Kasumi-1 (cell line): Measurements from ENCODE around the gene LARGE2.

Experiments
- DNase-seq, 2 experiments: peaks; one replicate each; lab custom pipeline; 2025; lab: John Stamatoyannopoulos, UW

LARGE2 gene

DNA sequence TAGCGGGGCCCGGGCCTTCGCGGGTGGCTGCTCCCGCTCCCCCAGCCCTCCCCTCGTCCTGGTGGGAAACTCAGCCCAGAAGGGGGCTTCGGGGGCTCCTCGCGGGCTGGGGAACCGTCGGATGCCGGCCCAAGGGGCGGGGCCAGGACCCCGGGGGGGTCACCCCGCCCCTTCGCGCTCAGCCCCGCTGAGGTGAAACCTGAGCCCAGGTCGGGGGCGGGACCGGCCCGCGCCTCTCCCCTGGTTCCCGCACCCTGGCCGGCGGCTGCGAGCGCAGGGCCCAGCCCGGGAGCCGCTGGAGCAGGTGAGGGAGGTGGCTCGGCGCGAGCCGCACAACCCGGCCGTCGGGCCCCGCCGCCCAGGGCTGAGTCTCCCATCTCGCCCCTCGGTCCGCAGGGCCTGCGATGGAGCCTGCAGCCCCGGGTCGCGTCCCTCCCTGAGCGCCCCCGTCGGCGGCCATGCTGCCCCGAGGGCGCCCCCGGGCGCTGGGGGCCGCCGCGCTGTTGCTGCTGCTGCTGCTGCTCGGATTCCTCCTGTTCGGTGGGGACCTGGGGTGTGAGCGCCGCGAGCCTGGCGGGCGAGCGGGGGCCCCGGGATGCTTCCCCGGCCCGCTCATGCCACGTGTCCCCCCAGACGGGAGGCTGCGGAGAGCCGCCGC, at the start of gene LARGE2:
LARGE2 (plus strand) TSS at position 232 of the 658 bp plus-strand sequence; CDS start at position 459, 227 bp downstream.
- no peak for DNase-seq

DNA sequence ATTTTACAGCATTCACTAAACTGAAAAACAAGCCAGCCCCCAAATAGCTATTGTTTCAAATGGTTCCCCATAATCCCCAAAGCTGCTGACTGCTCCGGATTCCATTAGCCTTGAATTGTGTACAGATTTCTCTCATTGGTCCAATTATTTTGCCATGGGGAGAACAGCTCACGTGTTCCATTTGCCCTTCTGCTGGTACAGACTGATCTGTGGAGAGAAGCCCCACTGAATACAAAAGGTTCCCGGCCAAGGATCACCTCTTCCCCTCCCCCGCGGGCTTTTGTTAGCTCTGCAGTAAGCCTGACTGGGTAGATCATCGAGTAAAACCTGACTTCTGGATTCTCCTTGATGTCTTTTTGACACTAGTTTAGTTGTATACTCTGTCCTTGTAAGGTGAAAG, 46.1 kb upstream of the LARGE2 start:
- no peak for DNase-seq

DNA sequence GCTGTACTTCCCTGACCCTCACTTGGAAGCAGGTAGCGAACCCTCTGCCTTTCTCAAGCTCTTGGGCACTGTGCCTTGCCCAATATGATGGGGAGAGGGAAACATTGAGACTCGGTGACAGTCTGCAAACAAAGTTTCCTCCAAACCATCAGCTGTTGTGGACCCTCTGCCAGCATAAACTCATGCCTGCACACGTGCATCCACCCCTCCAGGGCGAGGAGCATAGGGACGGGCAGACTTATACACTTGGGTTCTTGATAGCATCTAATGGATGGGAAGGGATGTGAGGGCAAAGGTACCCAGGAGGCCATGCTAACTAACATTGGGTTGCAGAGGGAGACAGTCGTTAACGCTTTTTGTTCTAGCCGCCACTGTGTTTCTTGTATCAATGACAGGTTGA, 45.2 kb upstream of the LARGE2 start:
- no peak for DNase-seq

DNA sequence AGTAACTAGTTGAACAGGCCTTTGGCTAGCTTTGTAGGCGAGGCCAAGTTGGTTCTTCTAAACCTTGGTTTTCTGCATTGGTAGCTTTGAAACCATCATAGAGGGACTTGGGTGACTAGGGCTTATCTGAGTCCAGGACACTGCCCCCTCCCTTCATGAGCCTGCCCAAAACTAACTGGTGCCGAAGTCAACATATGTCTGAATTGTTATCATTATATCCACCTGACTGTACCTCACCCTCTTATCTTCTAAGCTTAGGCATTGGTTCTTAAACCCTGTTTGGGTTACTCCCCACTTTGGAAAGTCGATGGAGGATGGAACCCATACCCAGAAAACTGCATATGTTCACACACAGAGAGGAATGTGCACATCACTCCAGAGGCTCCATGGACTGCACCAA, 44.6 kb upstream of the LARGE2 start:
- no peak for DNase-seq

DNA sequence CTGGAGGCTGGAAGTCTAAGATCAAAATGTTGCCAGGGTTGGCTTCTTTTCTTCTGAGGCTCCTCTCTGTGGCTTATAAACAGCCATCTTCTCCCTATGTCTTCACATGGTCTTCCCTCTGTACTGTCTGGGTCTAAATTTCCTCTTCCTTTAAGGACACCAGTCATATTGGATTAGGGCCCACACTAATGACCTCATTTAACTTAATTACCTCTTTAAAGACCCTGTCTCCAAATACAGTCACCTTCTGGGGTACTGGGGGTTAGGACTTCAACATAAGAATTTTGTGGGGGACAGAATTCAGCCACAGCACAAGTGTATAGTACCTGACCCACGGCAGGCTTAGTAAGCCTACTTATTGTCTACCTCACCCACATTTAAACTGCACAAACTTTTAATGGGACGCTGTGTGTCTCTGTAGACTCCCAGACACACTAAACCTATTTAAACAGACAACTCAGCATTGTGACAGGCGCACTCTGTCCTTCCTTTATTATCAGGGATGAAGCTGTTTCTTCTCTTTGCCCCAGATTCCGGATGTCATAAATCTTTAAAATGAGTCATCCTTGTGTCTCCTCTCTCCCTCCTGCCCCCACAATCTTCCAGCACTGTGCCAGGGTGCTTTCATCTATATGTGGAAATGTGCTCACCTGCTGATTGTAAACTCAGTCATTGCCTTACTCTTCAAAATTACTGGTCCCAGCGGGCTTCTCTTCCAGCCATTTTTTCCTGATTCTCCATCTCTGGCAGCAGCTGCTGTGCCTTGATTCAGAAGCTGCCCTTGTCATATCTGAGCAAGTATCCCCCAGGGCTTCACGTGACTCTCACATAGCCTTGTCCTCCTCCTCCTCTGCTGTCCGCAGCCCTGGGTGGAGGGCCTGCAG, 42.4 kb upstream of the LARGE2 start:
- DNase-seq, result no peak

DNA sequence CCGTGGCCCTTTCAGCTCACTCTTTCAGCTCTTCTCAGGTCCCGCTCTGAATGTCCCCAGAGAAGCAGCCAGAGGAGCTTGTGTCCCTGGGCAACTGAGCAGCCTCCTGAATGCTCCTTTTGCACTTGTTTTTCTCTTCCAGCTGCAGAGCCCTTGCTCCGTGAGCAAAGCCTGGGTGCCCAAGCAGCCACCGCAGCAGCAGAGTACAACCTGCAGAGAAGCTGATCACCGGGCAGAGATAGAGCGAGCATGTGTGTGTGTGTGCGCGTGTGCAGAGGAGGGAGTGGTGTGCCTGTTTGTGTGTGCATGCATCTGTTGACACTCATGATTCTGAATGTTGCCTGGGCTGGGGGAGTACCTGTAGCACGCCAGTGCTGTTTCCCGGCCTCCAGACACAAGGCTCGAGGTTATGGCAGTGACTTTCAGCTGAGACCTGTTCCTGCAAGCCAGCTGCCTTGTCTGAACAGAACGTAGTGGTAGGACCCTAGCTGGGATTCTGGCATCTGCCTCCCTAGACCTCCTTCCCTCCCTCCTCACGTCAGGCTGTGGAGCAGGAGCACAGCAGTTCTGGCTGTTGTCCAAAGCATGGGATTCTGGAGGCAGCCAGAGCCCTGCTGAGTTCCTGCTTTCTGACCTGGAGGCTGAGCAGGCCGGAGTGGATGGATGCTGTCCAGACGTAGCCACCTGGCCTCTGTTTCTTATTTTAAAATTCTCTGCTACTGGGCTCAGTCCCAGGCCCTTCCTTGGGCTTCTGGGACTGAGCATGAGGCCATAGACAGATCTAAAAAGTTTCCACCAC, 41.5 kb upstream of the LARGE2 start:
- DNase-seq, result no peak

DNA sequence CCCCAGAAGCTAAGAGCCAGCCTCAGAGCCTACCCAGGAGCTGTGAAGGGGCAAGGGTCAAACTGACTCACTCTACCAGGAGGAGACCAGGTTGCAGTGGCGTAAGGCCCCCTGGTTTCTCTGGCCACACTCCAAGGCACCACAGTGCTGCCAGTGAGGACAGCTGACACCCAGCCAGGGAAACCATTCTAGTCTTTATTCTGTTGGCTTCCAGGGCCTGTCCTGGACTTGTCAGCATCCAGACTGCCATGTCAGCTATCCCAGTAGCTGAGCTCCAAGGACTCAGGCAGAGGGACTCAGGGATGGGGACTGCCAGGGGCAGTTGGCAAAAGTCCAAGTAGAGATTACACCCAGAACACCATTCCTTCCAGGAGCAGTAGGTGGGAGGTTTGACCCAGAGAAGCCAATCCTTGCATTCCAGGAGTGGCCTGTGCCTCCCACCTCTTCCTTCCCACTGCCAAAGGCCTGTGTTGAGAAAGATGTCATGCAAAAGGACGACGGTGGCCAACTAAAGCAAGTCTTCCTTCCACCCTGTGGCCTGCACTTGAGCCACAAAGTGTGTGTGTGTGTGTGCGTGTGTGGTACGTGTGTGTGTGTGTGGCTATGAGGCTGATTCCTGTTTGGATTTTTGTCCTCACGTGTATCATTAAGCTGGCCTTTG, 40.6 kb upstream of the LARGE2 start:
- no peak for DNase-seq

DNA sequence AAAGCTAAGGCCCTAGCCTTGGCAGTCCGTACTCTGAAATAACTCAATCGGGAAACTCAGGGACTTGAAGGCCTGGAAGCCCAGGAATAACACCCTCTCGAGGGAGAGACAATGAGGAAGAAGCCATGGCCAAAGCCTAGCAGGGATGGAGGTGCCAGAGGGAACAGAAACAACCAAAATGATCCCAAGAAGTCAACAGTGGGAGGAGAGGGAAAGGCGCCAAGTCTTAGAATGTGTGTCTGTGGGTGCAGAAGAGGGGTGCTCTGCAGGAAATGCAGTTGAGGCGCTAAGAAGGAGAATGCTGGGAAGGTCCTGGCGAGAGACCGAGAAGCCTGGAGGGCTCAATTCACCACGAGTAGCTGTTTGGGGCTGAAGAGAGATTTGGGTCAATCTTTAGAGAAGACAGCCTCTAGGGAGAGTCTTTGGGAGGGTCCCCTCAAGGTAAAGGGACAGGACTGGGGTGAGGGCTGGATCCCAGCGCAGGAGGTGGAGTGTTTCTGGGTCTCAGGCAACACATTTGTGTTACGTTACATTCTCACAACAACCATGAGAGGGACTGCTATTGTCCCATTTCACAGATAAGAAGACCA, 37.8 kb upstream of the LARGE2 start:
- no peak for DNase-seq

DNA sequence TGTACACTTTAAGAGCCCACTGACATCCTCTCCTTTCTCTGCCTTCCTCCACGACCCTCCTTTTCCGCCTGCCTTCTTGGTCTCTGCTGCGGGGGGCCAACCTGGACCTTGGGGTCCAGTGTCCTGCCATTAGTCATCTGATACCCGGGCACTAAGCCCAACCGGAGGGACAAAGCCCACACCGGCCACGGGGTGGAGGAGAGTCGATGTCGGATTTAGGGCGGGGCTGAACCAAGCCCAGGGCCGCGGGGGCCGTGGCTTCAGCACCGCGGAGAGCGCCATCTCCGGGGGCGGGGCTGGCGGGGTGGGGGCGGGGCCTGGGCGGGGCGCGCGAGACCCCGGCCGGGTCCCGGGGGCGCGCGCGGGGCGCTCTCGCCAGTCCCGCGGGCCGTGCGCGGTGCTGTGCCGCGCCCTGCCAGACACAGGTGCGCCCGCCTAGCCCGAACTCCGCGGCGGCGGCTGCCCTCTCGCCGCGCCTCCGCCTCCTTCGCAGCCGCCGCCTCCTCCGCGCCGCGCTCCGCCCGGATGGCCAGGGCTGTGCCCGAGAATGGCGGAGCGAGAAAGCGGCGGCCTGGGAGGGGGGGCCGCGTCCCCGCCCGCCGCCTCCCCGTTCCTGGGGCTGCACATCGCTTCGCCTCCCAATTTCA, 37.1 kb upstream of the LARGE2 start, which contains the start of gene MAPK8IP1:
MAPK8IP1 (plus strand) TSS at position 378 of the 647 bp plus-strand sequence; CDS start at position 548, 170 bp downstream.
- peak; percentile 42 to 49 for DNase-seq

DNA sequence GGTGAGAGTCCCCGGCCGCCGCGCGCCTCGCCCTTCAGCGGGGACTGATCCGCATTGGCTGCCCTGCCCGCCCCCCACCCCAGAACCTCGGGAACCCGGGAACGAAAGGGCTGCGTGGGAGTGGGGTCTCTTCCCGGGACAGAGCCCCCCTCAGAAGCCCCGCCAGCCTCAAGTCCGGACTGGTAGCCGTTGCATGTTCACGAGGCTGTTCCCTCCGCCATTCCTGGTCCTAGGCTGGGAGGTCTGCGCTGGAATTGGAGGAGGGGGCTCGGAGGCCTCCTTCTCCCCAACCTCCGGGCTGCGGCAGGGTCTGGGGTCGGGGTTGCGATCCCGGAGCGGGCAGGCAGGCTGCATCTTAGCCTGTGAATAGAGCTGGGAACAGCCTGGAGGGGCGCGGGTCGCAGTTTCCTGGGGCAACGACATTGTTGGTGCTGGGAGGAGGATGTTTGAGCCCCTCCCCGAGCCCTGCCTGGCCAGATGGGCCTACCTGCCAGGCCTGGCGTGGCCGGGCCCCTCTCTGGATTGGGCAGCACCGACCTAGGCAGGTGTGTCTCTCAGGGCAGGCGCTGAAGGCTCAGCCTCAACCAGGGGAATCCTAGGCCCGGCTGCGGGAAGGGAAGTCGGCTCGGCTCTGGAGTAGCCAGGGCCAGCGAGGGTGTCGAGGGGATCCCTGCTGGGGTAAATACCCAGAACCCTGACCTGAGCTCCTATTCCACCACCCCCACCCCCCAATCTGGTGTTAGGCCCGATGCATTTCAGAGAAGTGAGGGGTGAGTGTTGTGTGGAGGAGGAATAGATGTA, 36.3 kb upstream of the LARGE2 start:
- DNase-seq, result no peak

DNA sequence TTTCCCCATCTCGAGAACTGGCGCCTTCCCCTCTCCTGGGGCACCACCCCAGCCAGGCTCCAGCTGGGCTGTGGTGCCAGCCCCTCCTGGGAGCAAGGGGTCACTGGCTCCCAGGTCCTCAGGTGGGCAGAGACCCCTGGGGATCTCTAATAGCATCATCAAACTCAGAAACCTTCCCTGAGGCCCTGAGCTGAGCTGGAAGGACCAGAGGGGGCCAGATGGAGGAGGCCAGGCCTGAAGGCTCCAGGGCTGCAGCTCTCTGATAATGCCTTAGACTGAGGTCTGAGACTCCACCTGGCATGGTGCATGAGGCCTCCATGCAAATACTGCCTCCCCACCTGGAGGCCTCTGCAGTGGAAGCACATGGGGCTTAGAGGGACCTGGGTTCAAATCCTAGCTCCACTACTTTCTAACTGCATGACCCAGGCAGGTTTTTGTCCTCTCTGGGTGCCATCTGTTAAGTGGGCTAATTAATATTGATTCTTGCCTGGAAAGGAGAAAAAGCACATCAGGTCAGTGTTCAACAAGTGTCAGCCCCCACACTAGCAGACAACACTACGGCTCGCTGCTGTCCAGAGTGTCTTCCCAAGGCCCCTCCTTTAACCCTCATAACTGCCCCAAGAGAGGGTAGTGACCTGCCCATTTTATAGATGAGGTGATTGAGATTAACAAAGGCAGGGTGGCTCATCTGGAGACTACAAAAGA, 35.5 kb upstream of the LARGE2 start:
- DNase-seq, result no peak

DNA sequence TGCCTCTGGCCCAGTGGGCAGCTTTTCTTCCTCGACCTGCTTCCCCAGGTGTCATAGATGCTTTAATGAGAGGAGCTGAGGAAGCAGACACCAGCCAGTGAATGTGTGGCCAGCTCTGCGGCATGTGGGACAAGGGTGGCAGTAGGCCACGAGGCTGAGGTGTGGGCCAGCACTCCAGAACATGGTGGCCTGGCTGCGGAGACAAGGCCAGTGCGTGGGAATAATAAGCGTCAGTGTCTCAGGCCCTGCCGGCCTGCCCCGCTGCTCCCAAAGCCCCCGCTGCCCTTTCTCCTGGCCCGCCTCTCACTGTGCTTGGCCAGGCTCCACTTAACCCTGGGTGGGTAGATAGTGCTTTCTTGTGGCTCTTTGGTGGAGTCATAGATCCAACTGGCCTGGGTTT, 34.9 kb upstream of the LARGE2 start:
- no peak for DNase-seq

DNA sequence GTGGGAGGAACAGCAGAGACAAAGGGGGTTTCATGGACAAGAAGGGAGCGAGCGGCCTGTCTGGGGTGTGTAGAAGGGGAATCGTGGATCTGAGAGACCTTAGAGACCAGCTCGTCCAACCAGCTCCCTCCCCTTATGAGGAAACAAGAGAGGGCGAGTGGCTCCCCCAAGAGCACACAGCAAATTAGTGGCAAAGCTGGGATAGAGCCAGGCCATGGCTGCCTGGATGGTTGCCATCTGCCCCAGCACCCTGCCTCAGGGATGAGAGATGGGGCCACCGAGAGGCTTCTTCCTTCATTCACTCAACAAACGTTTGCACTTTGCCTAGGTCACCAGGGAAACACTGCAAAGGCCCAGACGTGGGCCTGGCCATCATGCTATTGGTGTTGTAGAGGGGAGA, 32.9 kb upstream of the LARGE2 start:
- no peak for DNase-seq

DNA sequence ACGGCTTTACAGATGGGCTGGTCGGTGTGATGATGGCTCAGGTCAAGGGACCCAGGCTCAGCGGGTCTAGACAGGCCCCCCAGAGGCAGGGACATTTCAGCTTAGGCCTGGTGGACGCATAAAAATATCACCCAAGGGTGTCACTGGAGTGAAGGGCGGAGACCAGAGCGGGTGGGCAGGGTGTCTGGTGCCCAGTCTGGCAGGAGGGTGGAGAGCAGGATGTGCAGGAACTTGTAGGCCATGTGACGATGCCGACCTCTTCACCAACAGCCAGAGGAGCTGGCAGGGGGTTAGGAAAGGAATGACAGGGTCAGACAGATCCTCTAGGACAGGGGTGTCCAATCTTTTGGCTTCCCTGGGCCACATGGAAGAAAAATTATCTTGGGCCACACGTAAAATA, 32.5 kb upstream of the LARGE2 start:
- no peak for DNase-seq

DNA sequence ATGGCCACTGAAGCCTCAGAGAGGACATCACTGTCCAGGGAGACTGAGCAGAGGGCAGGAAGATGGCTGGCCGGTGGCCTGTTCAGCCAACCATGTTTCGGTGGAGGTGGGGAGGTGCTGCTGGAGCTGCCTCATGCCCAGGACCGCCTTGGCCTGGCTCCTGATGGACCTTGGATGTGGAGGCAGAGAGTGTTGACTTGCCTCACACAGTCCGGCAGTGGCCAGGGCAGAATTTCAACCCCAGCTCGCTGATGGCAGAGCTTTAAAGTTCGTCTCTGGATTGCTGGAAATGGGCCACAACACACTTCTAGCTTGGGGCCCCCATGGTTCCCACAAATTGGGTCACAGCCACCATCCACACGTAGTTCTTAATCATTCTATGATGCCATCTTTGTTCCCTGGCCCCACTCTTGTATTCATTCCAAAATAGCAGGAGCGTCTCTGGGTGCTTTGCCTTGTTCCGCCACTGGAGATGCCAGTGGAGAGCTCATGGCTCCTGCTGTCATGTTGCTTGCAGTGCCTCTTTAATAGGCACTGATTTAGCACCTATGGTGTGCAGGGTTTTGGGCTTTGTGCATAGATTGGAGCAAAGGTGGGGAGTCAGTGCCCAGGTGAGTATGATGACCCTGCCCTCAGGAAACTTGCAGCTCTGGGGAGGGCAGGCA, 31.4 kb upstream of the LARGE2 start:
- DNase-seq, result no peak

DNA sequence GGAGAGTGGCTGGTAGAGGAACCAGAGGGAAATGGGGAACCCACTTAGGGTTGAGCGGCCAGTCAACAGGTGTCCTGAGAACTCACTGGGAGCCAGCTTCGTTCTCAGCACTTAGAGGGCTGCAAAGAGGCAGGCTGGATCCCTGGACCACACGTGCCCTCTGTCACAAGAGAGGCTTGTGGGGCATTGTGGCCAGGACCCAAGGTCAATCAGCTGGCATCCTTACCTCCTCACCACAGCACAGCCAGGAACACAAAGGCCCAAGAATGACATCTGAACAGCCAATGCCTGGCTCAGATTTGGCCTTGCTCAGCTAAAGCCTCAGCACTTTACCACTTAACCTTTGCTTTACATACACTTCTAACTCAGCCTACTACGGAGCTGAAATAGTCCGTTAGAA, 29.6 kb upstream of the LARGE2 start:
- DNase-seq, result no peak

DNA sequence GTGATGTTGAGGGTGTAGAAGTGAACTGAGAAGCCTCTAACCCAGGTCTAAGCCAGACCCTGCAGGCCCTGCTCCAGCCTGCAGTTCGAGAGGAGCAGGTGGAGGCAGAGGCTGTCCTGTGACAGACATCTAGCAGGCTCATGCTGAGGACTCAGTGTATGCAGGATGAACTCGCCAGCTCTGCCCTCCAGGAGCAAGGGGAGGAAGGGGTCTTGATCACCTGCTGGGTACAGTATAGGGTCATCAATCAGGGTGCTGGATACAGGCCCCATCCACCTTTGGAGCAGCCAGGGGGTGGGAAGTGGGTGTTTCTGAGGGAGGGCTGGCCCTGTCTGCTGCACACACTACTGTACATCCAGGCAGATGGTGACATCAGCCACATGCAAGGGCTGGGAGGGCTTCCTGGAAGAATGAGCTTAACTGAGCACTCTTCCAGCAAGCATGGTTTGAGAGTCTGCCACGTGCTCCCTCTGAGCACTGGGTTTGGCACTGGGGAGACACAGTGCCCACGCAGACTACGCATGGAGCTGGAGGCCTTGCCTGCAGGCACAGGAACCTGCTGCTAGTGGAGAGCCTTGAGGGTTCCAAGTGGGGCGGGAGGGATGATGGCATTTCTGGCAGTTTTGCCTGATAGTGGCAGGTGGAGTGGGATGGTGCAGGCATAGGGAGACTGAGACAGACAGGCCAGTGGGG, 27.8 kb upstream of the LARGE2 start:
- DNase-seq, result no peak

DNA sequence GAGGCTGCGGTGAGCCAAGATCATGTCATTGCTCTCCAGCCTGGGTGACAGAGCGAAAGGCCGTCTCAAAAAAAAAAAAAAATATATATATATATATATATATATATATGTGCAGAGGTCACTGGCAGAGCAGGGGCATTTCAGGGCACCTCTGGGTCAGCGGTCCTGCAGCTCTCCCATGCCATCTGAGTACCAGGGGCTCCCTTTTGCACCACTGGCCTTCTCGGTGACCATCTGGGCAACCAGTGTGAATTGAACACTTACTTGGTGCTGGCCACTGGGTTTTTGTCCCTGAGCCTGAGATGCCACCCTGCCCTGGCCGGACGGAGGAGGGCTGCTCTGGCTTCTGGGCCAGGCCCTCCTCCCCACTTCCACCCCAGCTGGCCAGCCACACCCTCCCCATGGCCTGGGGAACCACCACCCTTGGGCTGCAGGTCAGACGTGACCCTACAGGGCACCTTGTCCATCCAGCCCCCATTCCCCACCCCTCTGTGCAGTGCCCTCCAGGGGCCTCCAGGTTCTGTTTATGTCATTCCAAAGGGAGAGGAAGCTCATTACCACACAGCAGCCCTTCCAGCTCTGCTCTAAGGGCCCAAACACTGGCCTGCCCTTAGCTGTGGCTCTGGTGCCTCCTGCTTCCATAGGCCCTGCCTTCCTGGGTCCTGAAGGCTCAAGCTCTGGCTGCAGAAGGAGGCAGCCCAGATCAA, 26.8 kb upstream of the LARGE2 start:
- DNase-seq, result no peak
